Measurements from ENCODE around the gene MAN2A1. TPM values are rescaled to one million over a fixed set of nuclear protein-coding genes. Genes with fewer than 3 reads are reported as not detected.

The MAN2A1 gene
- total and polyA plus RNA-seq, 12 donors: 11.7 to 123 (median 83.2) TPM

DNA sequence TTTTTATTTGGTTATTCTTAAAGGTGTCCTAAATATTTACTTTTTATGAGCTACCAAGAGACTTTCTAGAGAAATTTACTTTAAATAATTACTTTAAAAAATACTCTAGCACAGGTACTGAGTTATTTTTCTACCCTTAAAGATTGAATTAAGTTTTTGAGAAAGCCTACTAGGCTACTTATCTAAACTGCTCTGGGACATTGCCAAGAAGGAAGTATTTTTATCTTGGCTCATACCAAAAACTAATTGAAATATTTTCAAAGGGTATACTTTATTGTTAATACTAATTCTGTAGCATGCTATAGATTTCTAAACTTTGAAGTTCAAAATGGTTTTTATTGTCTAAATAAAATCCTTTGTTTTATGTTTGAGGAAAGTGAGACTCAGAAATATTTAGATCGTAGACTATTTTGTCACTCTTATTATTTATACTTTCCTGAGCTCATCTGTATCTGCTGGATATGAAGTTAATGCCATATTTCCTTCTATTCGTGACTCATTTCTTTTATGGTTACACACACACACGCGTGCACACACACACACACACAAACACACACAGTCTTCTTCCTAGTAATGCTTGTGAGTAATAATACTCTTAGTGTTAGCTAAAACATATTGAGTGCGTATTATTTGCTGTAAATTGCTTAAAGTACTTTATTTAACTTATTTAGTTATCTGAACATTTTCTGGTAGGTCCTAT lies 89.5 kb downstream of the MAN2A1 start:
- no peaks in the 10 kb centered on the region for H3K9me3 ChIP-seq (replicated peaks in 1 of 3)
- DNase-seq: no peak
- peaks cover 0 to 7% of the 10 kb centered on the region in 2 donors for H3K36me3 ChIP-seq (replicated peaks in 1 of 2)
- TF ChIP-seq POLR2A (IDR thresholded peaks at IDR 0.05): no peak
- TF ChIP-seq, protein P1, sequence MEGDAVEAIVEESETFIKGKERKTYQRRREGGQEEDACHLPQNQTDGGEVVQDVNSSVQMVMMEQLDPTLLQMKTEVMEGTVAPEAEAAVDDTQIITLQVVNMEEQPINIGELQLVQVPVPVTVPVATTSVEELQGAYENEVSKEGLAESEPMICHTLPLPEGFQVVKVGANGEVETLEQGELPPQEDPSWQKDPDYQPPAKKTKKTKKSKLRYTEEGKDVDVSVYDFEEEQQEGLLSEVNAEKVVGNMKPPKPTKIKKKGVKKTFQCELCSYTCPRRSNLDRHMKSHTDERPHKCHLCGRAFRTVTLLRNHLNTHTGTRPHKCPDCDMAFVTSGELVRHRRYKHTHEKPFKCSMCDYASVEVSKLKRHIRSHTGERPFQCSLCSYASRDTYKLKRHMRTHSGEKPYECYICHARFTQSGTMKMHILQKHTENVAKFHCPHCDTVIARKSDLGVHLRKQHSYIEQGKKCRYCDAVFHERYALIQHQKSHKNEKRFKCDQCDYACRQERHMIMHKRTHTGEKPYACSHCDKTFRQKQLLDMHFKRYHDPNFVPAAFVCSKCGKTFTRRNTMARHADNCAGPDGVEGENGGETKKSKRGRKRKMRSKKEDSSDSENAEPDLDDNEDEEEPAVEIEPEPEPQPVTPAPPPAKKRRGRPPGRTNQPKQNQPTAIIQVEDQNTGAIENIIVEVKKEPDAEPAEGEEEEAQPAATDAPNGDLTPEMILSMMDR (IDR thresholded peaks at IDR 0.05): no peak
- peaks cover 0 to 4% of the 10 kb centered on the region in 2 donors for H3K4me1 ChIP-seq (replicated peaks in 1 of 2)
- H3K4me3 ChIP-seq: no peak overlapping the region
- intact Hi-C loops (cut with DNase I): no loop called here
- no peak overlapping the region for H3K27ac ChIP-seq
- H3K27me3 ChIP-seq: no peaks in the 10 kb centered on the region
- WGBS, 4 donors: 66 to 78% (median 71%) methylated on average over 5 of the region's 5 CpGs

DNA sequence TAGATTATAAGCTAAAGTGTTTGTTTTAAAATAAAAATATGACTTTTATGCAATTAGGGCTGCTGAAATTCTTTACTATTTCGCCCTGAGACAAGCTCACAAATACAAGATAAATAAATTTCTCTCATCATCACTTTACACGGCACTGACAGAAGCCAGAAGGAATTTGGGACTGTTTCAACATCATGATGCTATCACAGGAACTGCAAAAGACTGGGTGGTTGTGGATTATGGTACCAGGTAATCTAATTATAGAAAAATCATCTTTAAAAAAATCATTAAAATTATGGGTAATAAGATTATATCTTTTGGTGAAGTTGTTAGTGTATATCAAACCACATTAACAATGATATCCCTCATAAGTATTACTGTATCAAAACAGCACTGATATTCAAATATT lies 95.0 kb downstream of the MAN2A1 start:
- no peak for TF ChIP-seq POLR2A (IDR thresholded peaks at IDR 0.05)
- TF ChIP-seq, protein P1 (IDR thresholded peaks at IDR 0.05): no peak
- H3K27me3 ChIP-seq: no peaks in the 10 kb centered on the region
- no peaks in the 10 kb centered on the region for H3K36me3 ChIP-seq (replicated peaks in 1 of 2)
- no peak overlapping the region for H3K4me3 ChIP-seq
- no peaks in the 10 kb centered on the region for H3K4me1 ChIP-seq (replicated peaks in 1 of 2)
- no peak for DNase-seq
- intact Hi-C loops (cut with DNase I): no loop called here
- H3K27ac ChIP-seq: no peak overlapping the region
- no peaks in the 10 kb centered on the region for H3K9me3 ChIP-seq (replicated peaks in 1 of 3)
- WGBS, 4 donors: 87 to 95% (median 90%) methylated on average over 2 of the region's 2 CpGs

DNA sequence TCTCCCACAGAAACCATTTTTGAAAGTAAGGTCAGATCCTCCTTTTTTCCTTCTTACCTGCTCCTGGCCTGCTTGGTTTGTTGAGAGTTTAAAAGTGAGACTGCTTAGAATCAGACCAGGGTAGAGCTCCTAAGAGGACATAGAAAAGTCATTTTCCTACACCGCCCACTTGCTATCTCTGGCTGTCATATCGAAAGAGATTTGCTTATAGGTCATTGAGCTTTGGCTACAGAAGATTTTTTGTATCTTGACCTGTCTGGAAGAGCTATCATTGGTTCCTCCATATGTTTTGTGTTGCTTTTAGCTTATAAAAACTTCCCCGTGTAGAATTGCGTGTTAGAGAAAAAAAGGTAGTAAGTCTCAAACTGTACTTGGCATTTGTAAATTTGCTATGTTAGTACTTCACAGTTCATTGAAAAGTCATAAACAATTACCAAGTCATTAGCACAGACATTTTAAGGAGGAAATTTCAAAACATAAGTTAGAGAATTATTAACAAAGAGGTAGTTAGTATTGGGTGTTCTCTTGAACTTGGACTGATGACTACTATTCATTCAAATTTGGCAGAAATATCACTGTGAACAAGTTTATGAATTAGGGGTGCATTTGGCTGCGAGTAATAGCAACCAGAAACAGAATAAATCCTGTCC lies 96.6 kb downstream of the MAN2A1 start:
- intact Hi-C loops (cut with DNase I): no loop called here
- H3K36me3 ChIP-seq (replicated peaks in 1 of 2): no peaks in the 10 kb centered on the region
- no peaks in the 10 kb centered on the region for H3K9me3 ChIP-seq (replicated peaks in 1 of 3)
- no peak overlapping the region for H3K4me3 ChIP-seq
- TF ChIP-seq POLR2A (IDR thresholded peaks at IDR 0.05): no peak
- TF ChIP-seq, protein P1 (IDR thresholded peaks at IDR 0.05): no peak
- no peak overlapping the region for H3K27ac ChIP-seq
- 93 to 97% (median 95%) methylated on average over 5 of the region's 5 CpGs for WGBS, 4 donors
- no peak for DNase-seq
- no peaks in the 10 kb centered on the region for H3K4me1 ChIP-seq (replicated peaks in 1 of 2)
- H3K27me3 ChIP-seq: no peaks in the 10 kb centered on the region

DNA sequence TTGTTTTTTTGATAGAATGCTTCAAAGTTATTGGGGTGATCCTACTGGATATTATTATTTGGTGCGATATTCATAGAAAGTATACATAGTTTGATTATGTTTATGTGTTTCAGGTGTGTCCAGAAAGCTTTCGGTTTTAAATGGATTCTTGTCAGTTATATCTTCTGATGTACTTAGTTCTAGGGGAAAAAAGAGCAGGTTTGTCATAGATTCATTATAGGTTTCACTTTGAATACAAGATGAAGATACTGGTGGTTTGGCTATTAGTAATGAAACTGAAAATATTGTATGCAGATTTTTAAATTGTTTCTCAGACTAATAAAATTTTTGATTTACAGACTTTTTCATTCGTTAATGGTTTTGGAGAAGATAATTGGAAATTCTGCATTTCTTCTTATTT lies 98.9 kb downstream of the MAN2A1 start:
- H3K4me3 ChIP-seq: no peak overlapping the region
- H3K27ac ChIP-seq: no peak overlapping the region
- WGBS, 4 donors: 93 to 96% (median 94%) methylated on average over 3 of the region's 3 CpGs
- H3K4me1 ChIP-seq (replicated peaks in 1 of 2): no peaks in the 10 kb centered on the region
- H3K27me3 ChIP-seq: no peaks in the 10 kb centered on the region
- no peak for DNase-seq
- no peaks in the 10 kb centered on the region for H3K36me3 ChIP-seq (replicated peaks in 1 of 2)
- H3K9me3 ChIP-seq (replicated peaks in 1 of 3): no peaks in the 10 kb centered on the region
- TF ChIP-seq, protein P1 (IDR thresholded peaks at IDR 0.05): no peak
- no peak for TF ChIP-seq POLR2A (IDR thresholded peaks at IDR 0.05)
- intact Hi-C loops (cut with DNase I): no loop called here

Data from adrenal gland (tissue), 12 donors.